ENCODE data around the gene IL2RA.

The IL2RA gene

DNA sequence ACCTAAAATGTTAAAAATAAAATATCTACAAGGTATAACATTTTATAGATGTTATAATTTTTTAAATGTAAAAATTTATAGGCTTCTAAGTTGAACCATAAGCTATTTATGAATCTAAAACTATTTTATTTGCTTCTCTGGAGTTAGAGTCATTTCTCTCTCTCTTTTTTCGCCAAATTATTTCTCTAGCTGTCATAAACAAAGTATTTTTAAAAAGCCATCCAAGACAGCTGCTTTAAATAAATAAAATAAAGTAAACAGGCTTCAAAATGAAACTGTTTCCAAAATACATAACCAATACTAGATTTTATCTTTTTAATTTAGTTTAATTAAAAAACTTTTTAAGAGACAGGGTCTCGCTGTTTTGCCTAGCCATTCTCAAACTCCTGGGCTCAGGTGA lies 72.4 kb downstream of the IL2RA start:
- no peak overlapping the region for H3K4me3 Mint-ChIP-seq
- H3K27me3 Mint-ChIP-seq (ENCODE audit: low read depth), result peaks cover 5% of the 10 kb centered on the region
- no peak overlapping the region for H3K27ac Mint-ChIP-seq
- H3K9me3 Mint-ChIP-seq, result peaks cover 26% of the 10 kb centered on the region
- no peaks in the 10 kb centered on the region for H3K36me3 Mint-ChIP-seq (ENCODE audit: low read depth)
- TF ChIP-seq, protein P1, sequence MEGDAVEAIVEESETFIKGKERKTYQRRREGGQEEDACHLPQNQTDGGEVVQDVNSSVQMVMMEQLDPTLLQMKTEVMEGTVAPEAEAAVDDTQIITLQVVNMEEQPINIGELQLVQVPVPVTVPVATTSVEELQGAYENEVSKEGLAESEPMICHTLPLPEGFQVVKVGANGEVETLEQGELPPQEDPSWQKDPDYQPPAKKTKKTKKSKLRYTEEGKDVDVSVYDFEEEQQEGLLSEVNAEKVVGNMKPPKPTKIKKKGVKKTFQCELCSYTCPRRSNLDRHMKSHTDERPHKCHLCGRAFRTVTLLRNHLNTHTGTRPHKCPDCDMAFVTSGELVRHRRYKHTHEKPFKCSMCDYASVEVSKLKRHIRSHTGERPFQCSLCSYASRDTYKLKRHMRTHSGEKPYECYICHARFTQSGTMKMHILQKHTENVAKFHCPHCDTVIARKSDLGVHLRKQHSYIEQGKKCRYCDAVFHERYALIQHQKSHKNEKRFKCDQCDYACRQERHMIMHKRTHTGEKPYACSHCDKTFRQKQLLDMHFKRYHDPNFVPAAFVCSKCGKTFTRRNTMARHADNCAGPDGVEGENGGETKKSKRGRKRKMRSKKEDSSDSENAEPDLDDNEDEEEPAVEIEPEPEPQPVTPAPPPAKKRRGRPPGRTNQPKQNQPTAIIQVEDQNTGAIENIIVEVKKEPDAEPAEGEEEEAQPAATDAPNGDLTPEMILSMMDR (IDR thresholded peaks at IDR 0.05; ENCODE audit: unreplicated experiment in 3 of 3), result no peak
- no peaks in the 10 kb centered on the region for H3K4me1 Mint-ChIP-seq

DNA sequence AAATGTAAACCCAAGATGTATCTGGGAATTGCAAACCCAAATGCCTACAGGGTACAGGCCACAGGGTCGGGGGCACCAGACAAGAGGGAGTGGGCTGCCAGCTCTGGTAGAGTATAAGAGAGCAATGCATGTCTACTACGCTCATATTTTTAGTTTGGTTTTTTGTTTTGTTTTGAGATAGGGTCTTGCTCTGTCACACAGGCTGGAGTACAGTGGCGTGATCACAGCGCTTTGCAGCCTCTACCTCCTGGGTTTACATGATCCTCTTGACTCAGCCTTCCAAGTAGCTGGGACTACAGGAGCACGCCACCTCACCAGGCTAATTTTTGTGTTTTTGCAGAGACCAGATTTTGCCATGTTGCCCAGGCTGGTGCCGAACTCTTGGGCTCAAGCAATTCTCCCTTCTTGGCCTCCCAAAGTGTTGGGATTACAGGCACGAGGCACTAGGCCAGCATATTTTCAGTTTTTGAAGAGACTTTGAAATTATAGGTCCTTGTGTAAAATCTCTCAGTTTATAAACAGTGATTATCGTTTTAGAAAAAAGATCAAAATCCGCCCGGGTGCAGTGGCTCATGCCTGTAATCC lies 73.7 kb downstream of the IL2RA start:
- H3K4me1 Mint-ChIP-seq, result no peaks in the 10 kb centered on the region
- H3K27ac Mint-ChIP-seq, result no peak overlapping the region
- peaks cover 16% of the 10 kb centered on the region for H3K9me3 Mint-ChIP-seq
- H3K27me3 Mint-ChIP-seq (ENCODE audit: low read depth), result peaks cover 9% of the 10 kb centered on the region
- TF ChIP-seq, protein P1 (IDR thresholded peaks at IDR 0.05; ENCODE audit: unreplicated experiment in 3 of 3), result no peak
- H3K4me3 Mint-ChIP-seq, result no peak overlapping the region
- no peaks in the 10 kb centered on the region for H3K36me3 Mint-ChIP-seq (ENCODE audit: low read depth)

GRCh38 chr10:5987747-5988146 lies 74.4 kb downstream of the IL2RA start:
- Mint-ChIP-seq H3K36me3 (ENCODE audit: low read depth) (no peaks in the 10 kb centered on the region), H3K27ac (no peak overlapping the region), H3K9me3 (peaks cover 14% of the 10 kb centered on the region), H3K4me1 (no peaks in the 10 kb centered on the region), H3K4me3 (no peak overlapping the region), H3K27me3 (ENCODE audit: low read depth) (peaks cover 9% of the 10 kb centered on the region)
- TF ChIP-seq, protein P1 (IDR thresholded peaks at IDR 0.05; ENCODE audit: unreplicated experiment in 3 of 3), result no peak

GRCh38 chr10:5985029-5985428 lies 77.1 kb downstream of the IL2RA start:
- Mint-ChIP-seq H3K27me3 (ENCODE audit: low read depth) (peaks cover 29% of the 10 kb centered on the region), H3K4me3 (no peak overlapping the region), H3K9me3 (no peaks in the 10 kb centered on the region), H3K4me1 (no peaks in the 10 kb centered on the region), H3K36me3 (ENCODE audit: low read depth) (no peaks in the 10 kb centered on the region), H3K27ac (no peak overlapping the region)
- TF ChIP-seq, protein P1 (IDR thresholded peaks at IDR 0.05; ENCODE audit: unreplicated experiment in 3 of 3), result no peak

DNA sequence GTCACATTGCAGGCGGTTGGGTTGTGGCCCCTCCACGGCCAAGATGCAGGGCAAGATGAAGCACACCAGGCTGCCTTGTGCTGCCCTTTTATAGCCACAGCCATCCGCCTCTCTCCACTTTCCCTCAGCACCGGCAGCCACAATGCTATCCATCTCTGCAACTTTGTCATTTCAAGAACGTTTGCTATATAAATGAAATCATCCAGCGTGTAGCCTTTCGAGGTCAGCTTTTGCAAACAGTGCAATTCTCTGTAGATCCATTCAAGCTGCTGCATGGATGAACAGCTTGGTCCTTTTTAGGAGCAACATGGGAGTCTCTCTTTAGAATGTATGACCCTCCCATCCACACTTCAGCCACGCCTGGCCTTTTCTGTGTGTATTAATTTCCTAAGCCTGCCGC lies 78.4 kb downstream of the IL2RA start:
- peaks cover 37% of the 10 kb centered on the region for H3K27me3 Mint-ChIP-seq (ENCODE audit: low read depth)
- H3K4me3 Mint-ChIP-seq, result no peak overlapping the region
- no peaks in the 10 kb centered on the region for H3K4me1 Mint-ChIP-seq
- H3K27ac Mint-ChIP-seq, result no peak overlapping the region
- H3K9me3 Mint-ChIP-seq, result no peaks in the 10 kb centered on the region
- no peaks in the 10 kb centered on the region for H3K36me3 Mint-ChIP-seq (ENCODE audit: low read depth)
- TF ChIP-seq, protein P1 (IDR thresholded peaks at IDR 0.05; ENCODE audit: unreplicated experiment in 3 of 3), result no peak

GRCh38 chr10:5981529-5981928 lies 80.6 kb downstream of the IL2RA start:
- H3K4me3 Mint-ChIP-seq, result no peak overlapping the region
- no peaks in the 10 kb centered on the region for H3K9me3 Mint-ChIP-seq
- H3K27me3 Mint-ChIP-seq (ENCODE audit: low read depth), result peaks cover 55% of the 10 kb centered on the region
- TF ChIP-seq, protein P1 (IDR thresholded peaks at IDR 0.05; ENCODE audit: unreplicated experiment in 3 of 3), result no peak
- no peak overlapping the region for H3K27ac Mint-ChIP-seq
- peaks cover 4% of the 10 kb centered on the region for H3K4me1 Mint-ChIP-seq
- H3K36me3 Mint-ChIP-seq (ENCODE audit: low read depth), result no peaks in the 10 kb centered on the region
